NT2/D1 (cell line): ENCODE data around the gene CD34.

Experiments
- YY1 ChIP-seq: IDR thresholded peaks from 2 replicates; pipeline ENCODE4 v1.6.1; 2011; ENCODE audit not compliant: insufficient read length, insufficient read depth
- ZNF274 ChIP-seq: IDR thresholded peaks from 2 replicates; pipeline ENCODE4 v1.6.1; 2011; ENCODE audit warnings: mild to moderate bottlenecking, low read depth, low read length

- TF ChIP-seq YY1 = no peak
- no peak for TF ChIP-seq ZNF274
Measured at GRCh38 chr1:207871117-207871649, 39.7 kb downstream of the CD34 start.
